GM18520 (cell line): ENCODE results near the gene SIRT6.
"Not testable (repeated sequence)": the region's sequence is repeated elsewhere in the genome, so short reads cannot be mapped to it uniquely, and the experiment has no call there.

ENCODE experiments used
- ATAC-seq: cut with Tn5 transposase; IDR thresholded peaks from one replicate; pipeline ENCODE4 v1.9.1; 2021; ENCODE audit not compliant: unreplicated experiment

The SIRT6 gene

GRCh38 chr19:4182084-4182810 lies at the start of gene SIRT6, which contains the start of gene ANKRD24:
SIRT6 (minus strand) TSS chr19:4182563; CDS start chr19:4182539, 24 bp downstream.
ANKRD24 (plus strand) TSS chr19:4182689; CDS start chr19:4186426, 3,737 bp downstream.
- ATAC-seq = peak; percentile 79

- ATAC-seq = not testable (repeated sequence)
Measured at GRCh38 chr19:4232139-4232538, 49.8 kb upstream of the SIRT6 start.

GRCh38 chr19:4231521-4231920 lies 49.2 kb upstream of the SIRT6 start:
- not testable (repeated sequence) for ATAC-seq

- not testable (repeated sequence) for ATAC-seq
Measured at GRCh38 chr19:4230237-4230636, 47.9 kb upstream of the SIRT6 start.

GRCh38 chr19:4229179-4229931 lies 47.0 kb upstream of the SIRT6 start, which contains the start of gene EBI3:
EBI3 (plus strand) TSS chr19:4229523; CDS start chr19:4229551, 28 bp downstream.
- ATAC-seq = peak; percentile 42

GRCh38 chr19:4228765-4229178 lies 46.4 kb upstream of the SIRT6 start:
- ATAC-seq = no peak

GRCh38 chr19:4227771-4228170 lies 45.4 kb upstream of the SIRT6 start:
- no peak for ATAC-seq

- ATAC-seq = no peak
Measured at GRCh38 chr19:4225885-4226284, 43.5 kb upstream of the SIRT6 start.

GRCh38 chr19:4224470-4224869 lies 42.1 kb upstream of the SIRT6 start:
- no peak for ATAC-seq

- no peak for ATAC-seq
Measured at GRCh38 chr19:4220188-4220587, 37.8 kb upstream of the SIRT6 start.

- ATAC-seq = not testable (repeated sequence)
Measured at GRCh38 chr19:4218523-4218922, 36.2 kb upstream of the SIRT6 start.

GRCh38 chr19:4217429-4218264 lies 35.3 kb upstream of the SIRT6 start:
- no peak for ATAC-seq

GRCh38 chr19:4216846-4217245 lies 34.5 kb upstream of the SIRT6 start:
- no peak for ATAC-seq

GRCh38 chr19:4215807-4216206 lies 33.4 kb upstream of the SIRT6 start:
- no peak for ATAC-seq

GRCh38 chr19:4213116-4213515 lies 30.8 kb upstream of the SIRT6 start:
- ATAC-seq = no peak

- ATAC-seq = no peak
Measured at GRCh38 chr19:4210166-4210731, 27.9 kb upstream of the SIRT6 start.

GRCh38 chr19:4208385-4209094 lies 26.2 kb upstream of the SIRT6 start:
- no peak for ATAC-seq

- ATAC-seq = no peak
Measured at GRCh38 chr19:4206818-4207484, 24.6 kb upstream of the SIRT6 start.

- ATAC-seq = no peak
Measured at GRCh38 chr19:4201798-4202197, 19.4 kb upstream of the SIRT6 start.
